GM12878 (cell line): ENCODE measurements around the gene MAML2.

ENCODE experiments used
- EP300 ChIP-seq, 2 experiments: fragments of 150-350 bp in 1 of 2; IDR thresholded peaks; 2 replicates each; pipeline ENCODE4 v1.6.1; 2011 to 2012; ENCODE audit warnings: low read depth in 2 of 2, low read length in 2 of 2, borderline replicate concordance in 1 of 2, improper control_type of control experiment in 1 of 2, inconsistent platforms in 1 of 2; ENCODE audit not compliant: control insufficient read depth in 1 of 2
- PAX8 ChIP-seq: fragments of 450-650 bp; IDR thresholded peaks from 2 replicates; pipeline ENCODE4 v1.6.1; 2017; ENCODE audit warnings: mild to moderate bottlenecking, moderate library complexity
- POLR2A ChIP-seq: IDR thresholded peaks from 2 replicates; pipeline ENCODE4 v1.6.1; 2011; ENCODE audit warnings: low read depth, mild to moderate bottlenecking, low read length
- RB1 ChIP-seq: fragments of 450-650 bp; formaldehyde crosslinking; IDR thresholded peaks from 2 replicates; pipeline ENCODE4 v1.6.1; 2017; ENCODE audit warnings: mild to moderate bottlenecking, borderline replicate concordance
- RBBP5 ChIP-seq: fragments of 200-600 bp; sonication (generic); conservative IDR thresholded peaks from 2 replicates; pipeline ENCODE4 v1.6.1; 2016
- RFX5 ChIP-seq: IDR thresholded peaks from 2 replicates; pipeline ENCODE4 v1.6.1; 2011; ENCODE audit warnings: low read depth, low read length, improper control_type of control experiment
- SREBF2 ChIP-seq: IDR thresholded peaks from 2 replicates; pipeline ENCODE4 v1.6.1; 2012; ENCODE audit warnings: mild to moderate bottlenecking, low read length
- TF ChIP-seq, protein P1 (sequence below), 3 experiments: IDR thresholded peaks in 2 of 3; conservative IDR thresholded peaks in 1 of 3; 2 replicates each; pipeline ENCODE4 v1.5.1; 2011; ENCODE audit warnings: low read depth in 3 of 3, low read length in 3 of 3, mild to moderate bottlenecking in 3 of 3, control low read depth in 2 of 3, moderate library complexity in 2 of 3, inconsistent platforms in 1 of 3, mixed read lengths in 1 of 3; ENCODE audit not compliant: control insufficient read depth in 2 of 3, insufficient read depth in 1 of 3; ENCODE audit errors: extremely low read depth in 1 of 3

DNA sequence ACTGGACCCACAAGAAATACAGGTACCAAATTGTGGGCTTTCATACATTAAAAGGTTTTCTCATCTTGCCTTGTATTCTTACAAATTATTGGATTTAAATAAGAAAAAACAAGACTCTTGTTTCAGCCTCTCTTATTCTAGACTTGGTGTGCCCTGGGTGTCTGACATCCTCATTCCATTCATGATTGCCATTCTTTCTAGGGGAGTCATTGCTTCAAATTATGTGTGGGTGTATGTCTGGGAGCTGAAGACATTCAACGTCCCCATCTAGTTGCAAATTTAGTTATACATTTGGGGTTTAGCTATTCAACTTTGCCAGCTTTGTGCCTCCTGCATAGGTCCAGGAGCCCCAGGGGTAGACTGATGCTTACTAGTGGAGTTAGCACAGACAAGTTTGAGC, 18.1 kb downstream of the MAML2 start:
- TF ChIP-seq EP300 (IDR thresholded peaks at IDR 0.05; ENCODE audit: borderline replicate concordance in 1 of 2, control insufficient read depth in 1 of 2, low read depth in 2 of 2, low read length in 2 of 2) = no peak
- TF ChIP-seq, protein P1, sequence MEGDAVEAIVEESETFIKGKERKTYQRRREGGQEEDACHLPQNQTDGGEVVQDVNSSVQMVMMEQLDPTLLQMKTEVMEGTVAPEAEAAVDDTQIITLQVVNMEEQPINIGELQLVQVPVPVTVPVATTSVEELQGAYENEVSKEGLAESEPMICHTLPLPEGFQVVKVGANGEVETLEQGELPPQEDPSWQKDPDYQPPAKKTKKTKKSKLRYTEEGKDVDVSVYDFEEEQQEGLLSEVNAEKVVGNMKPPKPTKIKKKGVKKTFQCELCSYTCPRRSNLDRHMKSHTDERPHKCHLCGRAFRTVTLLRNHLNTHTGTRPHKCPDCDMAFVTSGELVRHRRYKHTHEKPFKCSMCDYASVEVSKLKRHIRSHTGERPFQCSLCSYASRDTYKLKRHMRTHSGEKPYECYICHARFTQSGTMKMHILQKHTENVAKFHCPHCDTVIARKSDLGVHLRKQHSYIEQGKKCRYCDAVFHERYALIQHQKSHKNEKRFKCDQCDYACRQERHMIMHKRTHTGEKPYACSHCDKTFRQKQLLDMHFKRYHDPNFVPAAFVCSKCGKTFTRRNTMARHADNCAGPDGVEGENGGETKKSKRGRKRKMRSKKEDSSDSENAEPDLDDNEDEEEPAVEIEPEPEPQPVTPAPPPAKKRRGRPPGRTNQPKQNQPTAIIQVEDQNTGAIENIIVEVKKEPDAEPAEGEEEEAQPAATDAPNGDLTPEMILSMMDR (IDR thresholded peaks at IDR 0.05 in 2 of 3, conservative IDR thresholded peaks at IDR 0.05 in 1 of 3; ENCODE audit: control insufficient read depth in 2 of 3, extremely low read depth in 1 of 3, insufficient read depth in 1 of 3, low read depth in 3 of 3, low read length in 3 of 3) = no peak
- no peak for TF ChIP-seq PAX8
- TF ChIP-seq POLR2A = no peak
- TF ChIP-seq RB1 = no peak
- no peak for TF ChIP-seq SREBF2
- TF ChIP-seq RBBP5 = no peak
- TF ChIP-seq RFX5 = no peak
